Gastroesophageal sphincter (tissue), 4 donors: ENCODE measurements around the gene ATAD3B. TPM values are rescaled to one million over a fixed set of nuclear protein-coding genes. Genes with fewer than 3 reads are reported as not detected.
"Not testable (repeated sequence)": the region's sequence is repeated elsewhere in the genome, so short reads cannot be mapped to it uniquely, and the experiment has no call there.

Experiments used
- ATAC-seq: fragments of 150-250 bp; one replicate; pipeline ENCODE4 v1.9.1; 2016; ENCODE audit warnings: mild to moderate bottlenecking, moderate library complexity
- H3K27ac ChIP-seq, 4 donors: fragments of 200-600 bp; sonication (generic) in 3 of 4; 1 replicate in 3 of 4; 2 replicates in 1 of 4; pipeline ENCODE4 v1.5.1; 2016 to 2019
- H3K27me3 ChIP-seq: fragments of 200-600 bp; sonication (generic); one replicate; pipeline ENCODE4 v1.5.1; 2019
- H3K36me3 ChIP-seq, 2 donors: fragments of 200-600 bp; sonication (generic); one replicate each; pipeline ENCODE4 v1.5.1; 2019; ENCODE audit warnings: control low read depth in 1 of 2
- H3K4me1 ChIP-seq, 3 donors: fragments of 200-600 bp; sonication (generic); 1 replicate in 2 of 3; 2 replicates in 1 of 3; pipeline ENCODE4 v1.5.1; 2016 to 2019; ENCODE audit warnings: control low read depth in 2 of 3
- H3K4me3 ChIP-seq, 2 donors: fragments of 200-600 bp; sonication (generic); one replicate each; pipeline ENCODE4 v1.5.1; 2019; ENCODE audit warnings: mild to moderate bottlenecking in 1 of 2, moderate library complexity in 1 of 2
- H3K9me3 ChIP-seq, 3 donors: fragments of 200-600 bp; sonication (generic); one replicate each; pipeline ENCODE4 v1.5.1; 2017 to 2019; ENCODE audit warnings: control low read depth in 2 of 3
- EP300 ChIP-seq: sonication (generic); formaldehyde crosslinking; IDR thresholded peaks from one replicate; pipeline ENCODE4 v1.6.1; 2017; ENCODE audit warnings: antibody characterized with exemption, mild to moderate bottlenecking
- POLR2A ChIP-seq, 2 donors: fragments of 450-650 bp; IDR thresholded peaks; one replicate each; pipeline ENCODE4 v1.6.1; 2017; ENCODE audit warnings: antibody characterized with exemption in 2 of 2, mild to moderate bottlenecking in 2 of 2, moderate library complexity in 1 of 2
- POLR2AphosphoS5 ChIP-seq: sonication (generic); formaldehyde crosslinking; IDR thresholded peaks from one replicate; pipeline ENCODE4 v1.6.1; 2017; ENCODE audit warnings: antibody characterized with exemption
- WGBS, 2 donors: methylation state at CpG; one replicate each; pipeline ENCODE4 v1.1.5; 2018; ENCODE audit warnings: low coverage in 1 of 2; 5-methylcytosine and 5-hydroxymethylcytosine counted together
- total RNA-seq, 4 donors: library from RNA; depleted of rRNA; stranded (reverse); fragments of >200 nt; gene quantifications; one replicate each; pipeline ENCODE4 v1.1.0, GENCODE V29; 2016
- TF ChIP-seq, protein P1 (sequence below), 4 experiments: fragments of 200-600 bp in 2 of 4; fragments of 450-650 bp in 2 of 4; sonication (generic) in 1 of 4; IDR thresholded peaks; one replicate each; pipeline ENCODE4 v1.5.1; 2017 to 2019; ENCODE audit warnings: antibody characterized with exemption in 4 of 4, mild to moderate bottlenecking in 2 of 4, moderate library complexity in 2 of 4

Gene ATAD3B
- total RNA-seq, 4 donors from 2014 or later: 4.1 to 17.9 (median 12.1) TPM

DNA sequence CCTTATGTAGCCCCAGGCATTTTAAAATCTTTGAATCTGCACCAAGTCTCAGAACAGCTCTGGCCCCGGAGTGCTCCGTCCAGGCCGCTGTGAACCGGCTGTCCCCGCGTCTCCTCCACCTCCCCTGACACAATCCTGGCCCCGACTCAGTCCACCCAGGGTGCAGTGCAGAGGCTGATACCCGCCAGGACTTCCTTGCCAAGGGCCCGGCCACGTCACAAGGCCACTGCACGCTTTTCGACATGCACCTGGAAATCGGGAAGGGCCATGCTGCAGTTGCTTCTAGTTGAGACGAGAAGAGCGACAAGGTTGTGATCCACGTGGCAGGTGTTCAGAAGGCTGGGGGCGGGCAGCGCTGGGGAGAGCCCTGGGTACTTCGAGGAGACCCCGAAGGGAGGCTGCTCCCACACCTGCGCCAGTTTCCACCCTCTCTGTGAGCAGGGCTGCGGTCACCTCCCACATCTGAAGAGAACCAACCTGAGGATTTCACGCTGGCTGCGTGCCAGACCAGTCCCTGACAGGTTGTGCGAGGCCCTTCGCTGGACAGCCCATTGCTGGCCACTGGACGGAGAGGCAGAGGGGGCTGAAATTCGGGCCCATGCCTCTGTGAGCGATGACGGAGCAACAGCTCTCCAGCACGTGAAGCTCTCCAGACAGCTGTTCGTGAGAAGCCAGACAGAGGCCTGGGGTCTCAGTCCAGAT is 29.3 kb upstream of the ATAD3B start:
- H3K4me1 ChIP-seq: peaks cover 0 to 49% (median 22%) of the 10 kb centered on the region in 3 donors
- peak; percentile 22 for ATAC-seq
- H3K27ac ChIP-seq: peak overlapping the region in 3 of 4 donors; percentile 46 to 69 (median 64)
- WGBS, 2 donors: 30 to 70% methylated on average over 2 to 4 of the region's 32 CpGs
- TF ChIP-seq POLR2A (IDR thresholded peaks at IDR 0.05) (no peak), POLR2AphosphoS5 (peak; percentile 17), EP300 (no peak)
- TF ChIP-seq, protein P1, sequence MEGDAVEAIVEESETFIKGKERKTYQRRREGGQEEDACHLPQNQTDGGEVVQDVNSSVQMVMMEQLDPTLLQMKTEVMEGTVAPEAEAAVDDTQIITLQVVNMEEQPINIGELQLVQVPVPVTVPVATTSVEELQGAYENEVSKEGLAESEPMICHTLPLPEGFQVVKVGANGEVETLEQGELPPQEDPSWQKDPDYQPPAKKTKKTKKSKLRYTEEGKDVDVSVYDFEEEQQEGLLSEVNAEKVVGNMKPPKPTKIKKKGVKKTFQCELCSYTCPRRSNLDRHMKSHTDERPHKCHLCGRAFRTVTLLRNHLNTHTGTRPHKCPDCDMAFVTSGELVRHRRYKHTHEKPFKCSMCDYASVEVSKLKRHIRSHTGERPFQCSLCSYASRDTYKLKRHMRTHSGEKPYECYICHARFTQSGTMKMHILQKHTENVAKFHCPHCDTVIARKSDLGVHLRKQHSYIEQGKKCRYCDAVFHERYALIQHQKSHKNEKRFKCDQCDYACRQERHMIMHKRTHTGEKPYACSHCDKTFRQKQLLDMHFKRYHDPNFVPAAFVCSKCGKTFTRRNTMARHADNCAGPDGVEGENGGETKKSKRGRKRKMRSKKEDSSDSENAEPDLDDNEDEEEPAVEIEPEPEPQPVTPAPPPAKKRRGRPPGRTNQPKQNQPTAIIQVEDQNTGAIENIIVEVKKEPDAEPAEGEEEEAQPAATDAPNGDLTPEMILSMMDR (IDR thresholded peaks at IDR 0.05): no peak
- H3K4me3 ChIP-seq: no peak overlapping the region
- no peaks in the 10 kb centered on the region for H3K27me3 ChIP-seq
- H3K9me3 ChIP-seq: no peaks in the 10 kb centered on the region
- peaks cover 0 to 19% of the 10 kb centered on the region in 2 donors for H3K36me3 ChIP-seq

DNA sequence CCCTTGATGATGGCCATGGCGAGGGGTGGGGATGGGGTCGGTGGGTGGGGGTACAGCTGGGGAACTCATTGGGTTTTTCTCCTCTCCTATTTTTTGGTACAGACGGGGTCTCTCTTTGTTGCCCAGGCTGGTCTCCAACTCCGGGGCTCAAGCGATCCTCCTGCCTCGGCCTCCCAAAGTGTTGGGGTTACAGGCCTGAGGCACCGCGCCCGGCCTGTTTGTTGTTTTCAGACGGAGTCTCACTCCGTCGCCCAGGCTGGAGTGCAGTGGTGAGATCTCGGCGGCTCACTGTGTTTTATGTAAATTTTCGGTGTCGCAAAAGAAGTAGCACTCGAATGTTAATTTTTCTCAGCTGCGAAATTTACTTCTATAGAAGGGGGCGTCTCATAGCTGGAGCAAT is 24.9 kb upstream of the ATAD3B start:
- not testable (repeated sequence) for H3K9me3 ChIP-seq, H3K27me3 ChIP-seq, H3K36me3 ChIP-seq, H3K4me1 ChIP-seq, ATAC-seq, H3K27ac ChIP-seq, H3K4me3 ChIP-seq
- 88 to 100% methylated on average over 1 to 4 of the region's 19 CpGs for WGBS, 2 donors

DNA sequence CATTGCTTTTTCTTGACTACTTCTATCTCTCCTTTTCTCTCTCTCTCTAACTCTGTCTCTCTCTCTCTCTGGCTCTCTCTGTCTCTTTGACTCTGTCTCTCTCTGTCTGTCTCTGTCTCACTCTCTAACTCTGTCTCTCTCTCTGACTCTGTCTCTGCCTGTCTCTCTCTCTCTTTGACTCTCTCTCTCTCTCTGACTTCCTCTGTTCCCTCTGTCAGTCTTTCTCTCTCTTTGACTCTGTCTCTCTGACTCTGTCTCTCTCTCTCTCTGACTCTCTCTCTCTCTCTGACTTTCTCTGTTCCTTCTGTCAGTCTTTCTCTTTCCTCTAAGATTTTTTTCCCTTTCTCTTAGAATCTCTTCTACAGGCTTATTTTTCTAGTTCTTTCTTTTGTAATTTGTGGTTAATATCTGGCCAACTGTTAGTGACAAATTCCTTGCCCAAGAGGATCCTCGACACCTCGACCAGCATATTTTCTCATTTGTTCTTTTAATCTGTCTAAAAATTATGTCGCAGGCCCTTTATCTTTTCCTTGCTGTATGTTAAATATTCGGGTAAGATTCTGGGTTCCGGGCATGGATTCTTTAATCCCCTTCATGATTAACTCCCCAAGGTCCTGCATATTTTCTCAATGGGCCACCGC is 22.3 kb upstream of the ATAD3B start, which contains the start of gene ATAD3C:
Gene ATAD3C, plus strand, starts transcription at position 591 of the 641 bp plus-strand sequence. CDS start 995 bp downstream, outside the sequence.
- TF ChIP-seq POLR2AphosphoS5 (no peak), POLR2A (IDR thresholded peaks at IDR 0.05) (no peak), EP300 (no peak)
- TF ChIP-seq, protein P1 (IDR thresholded peaks at IDR 0.05): no peak
- no peaks in the 10 kb centered on the region for H3K9me3 ChIP-seq
- WGBS, 2 donors: 77% methylated on average over 6 of the region's 6 CpGs; no CpG with 5 or more reads in 1 of the 2 donors
- ATAC-seq: no peak
- H3K27ac ChIP-seq: no peak within 1 kb of the TSS
- no peaks in the 10 kb centered on the region for H3K36me3 ChIP-seq
- H3K4me1 ChIP-seq: no peaks in the 10 kb centered on the region
- no peaks in the 10 kb centered on the region for H3K27me3 ChIP-seq
- H3K4me3 ChIP-seq: no peak within 1 kb of the TSS

DNA sequence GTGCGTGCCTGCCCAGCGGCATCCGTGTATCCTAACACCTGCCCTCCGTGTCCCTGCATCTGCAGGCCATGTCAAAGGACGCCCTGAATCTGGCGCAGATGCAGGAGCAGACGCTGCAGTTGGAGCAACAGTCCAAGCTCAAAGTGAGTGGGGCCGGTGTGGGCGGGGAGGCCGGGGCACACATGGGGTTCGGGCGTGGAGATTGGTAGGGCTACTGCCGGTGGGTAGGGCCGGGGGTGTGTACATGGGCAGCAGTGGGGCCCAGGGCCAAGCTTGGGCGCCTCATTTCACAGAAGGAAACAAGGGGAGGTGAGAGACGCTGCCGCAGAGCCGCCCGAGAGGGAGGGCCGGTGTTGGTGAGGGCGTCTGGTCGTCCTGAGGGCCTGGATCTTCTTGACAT is 20.9 kb upstream of the ATAD3B start:
- H3K4me3 ChIP-seq, H3K36me3 ChIP-seq, ATAC-seq, H3K9me3 ChIP-seq, H3K4me1 ChIP-seq, H3K27me3 ChIP-seq, H3K27ac ChIP-seq: not testable (repeated sequence)
- WGBS, 2 donors: 76 to 77% methylated on average over 4 to 14 of the region's 22 CpGs

DNA sequence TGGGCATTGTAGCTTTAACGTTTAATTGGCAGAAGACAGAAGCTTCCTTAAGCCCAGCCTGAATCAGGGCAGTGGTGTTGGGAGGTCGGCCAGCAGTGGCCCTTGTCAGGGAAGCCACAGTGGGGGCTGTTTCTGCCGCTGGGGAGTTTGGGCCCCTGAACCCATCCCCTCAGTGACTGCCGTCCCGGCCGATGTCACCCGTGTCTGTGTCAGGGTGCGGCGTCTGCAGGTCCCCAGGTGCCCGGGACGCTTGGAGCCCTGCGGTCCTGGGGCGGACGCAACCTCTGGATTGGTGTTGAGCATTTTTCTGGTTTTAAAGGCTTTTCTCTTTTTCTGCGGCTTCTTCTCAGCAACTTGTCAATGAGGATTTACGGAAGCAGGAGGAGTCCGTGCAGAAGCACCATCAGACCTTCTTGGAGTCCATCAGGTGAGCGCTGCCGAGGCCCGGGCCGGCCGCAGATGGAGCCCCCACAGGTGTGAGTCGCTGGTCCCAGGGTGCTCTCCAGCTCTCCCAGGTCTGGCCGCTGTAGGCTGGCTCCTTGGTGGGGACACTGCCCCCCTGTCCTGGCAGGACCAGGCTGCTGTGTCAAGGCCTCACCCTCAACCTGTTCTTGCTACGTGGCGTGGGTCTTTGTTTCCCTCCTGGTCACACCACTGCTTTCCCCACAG is 19.7 kb upstream of the ATAD3B start:
- no peaks in the 10 kb centered on the region for H3K36me3 ChIP-seq
- WGBS, 2 donors: 85 to 90% methylated on average over 11 to 12 of the region's 26 CpGs
- ATAC-seq: no peak
- TF ChIP-seq, protein P1 (IDR thresholded peaks at IDR 0.05): no peak
- TF ChIP-seq POLR2A (IDR thresholded peaks at IDR 0.05): no peak
- H3K27me3 ChIP-seq: no peaks in the 10 kb centered on the region
- no peaks in the 10 kb centered on the region for H3K4me1 ChIP-seq
- no peaks in the 10 kb centered on the region for H3K9me3 ChIP-seq
- H3K27ac ChIP-seq: no peak overlapping the region
- H3K4me3 ChIP-seq: no peak overlapping the region

DNA sequence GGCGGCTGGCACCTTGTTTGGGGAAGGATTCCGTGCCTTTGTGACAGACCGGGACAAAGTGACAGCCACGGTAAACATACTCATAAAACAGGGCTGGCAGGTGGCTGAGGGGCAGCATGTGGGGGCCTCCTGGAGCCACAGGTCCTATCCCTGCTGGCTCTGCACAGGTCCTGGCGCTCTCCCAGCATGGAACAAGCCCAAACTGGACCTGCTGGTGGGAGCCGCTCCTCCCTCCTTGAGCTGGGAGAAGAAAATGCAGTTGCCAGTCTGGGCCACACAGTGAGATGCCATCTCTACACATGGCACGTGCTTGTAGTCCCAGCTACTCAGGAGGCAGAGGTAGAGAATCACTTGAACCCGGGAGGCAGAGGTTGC is 19.2 kb upstream of the ATAD3B start:
- H3K4me1 ChIP-seq, H3K9me3 ChIP-seq, H3K27ac ChIP-seq, H3K27me3 ChIP-seq, H3K36me3 ChIP-seq, ATAC-seq, H3K4me3 ChIP-seq: not testable (repeated sequence)
- WGBS, 2 donors: 80% methylated on average over 1 of the region's 8 CpGs; no CpG with 5 or more reads in 1 of the 2 donors
